Fibroblast of the aortic adventitia (primary cell): ENCODE data around the gene SLC38A11. TPM values are rescaled to one million over a fixed set of nuclear protein-coding genes. Genes with fewer than 3 reads are reported as not detected.

Experiments
- DNase-seq: peaks from one replicate; pipeline ENCODE4 v3.0.0-alpha.2; 2010; ENCODE audit warnings: low read depth
- H3K4me3 ChIP-seq: 2 replicates; pipeline ENCODE4 v1.5.1; 2011; ENCODE audit warnings: low read depth, mild to moderate bottlenecking, control low read depth, low read length, moderate library complexity
- total RNA-seq: library from RNA; depleted of rRNA; stranded (reverse); fragments of >200 nt; gene quantifications from 2 replicates; pipeline ENCODE4 v1.2.3, GENCODE V29; 2012; ENCODE audit warnings: low replicate concordance
- TF ChIP-seq, protein P1 (sequence below): IDR thresholded peaks from 2 replicates; pipeline ENCODE4 v1.5.1; 2011; ENCODE audit warnings: mild to moderate bottlenecking, low read length, control low read depth, inconsistent platforms; ENCODE audit not compliant: insufficient read depth

Gene SLC38A11
- total RNA-seq, 1 donor: 0.45 TPM

DNA sequence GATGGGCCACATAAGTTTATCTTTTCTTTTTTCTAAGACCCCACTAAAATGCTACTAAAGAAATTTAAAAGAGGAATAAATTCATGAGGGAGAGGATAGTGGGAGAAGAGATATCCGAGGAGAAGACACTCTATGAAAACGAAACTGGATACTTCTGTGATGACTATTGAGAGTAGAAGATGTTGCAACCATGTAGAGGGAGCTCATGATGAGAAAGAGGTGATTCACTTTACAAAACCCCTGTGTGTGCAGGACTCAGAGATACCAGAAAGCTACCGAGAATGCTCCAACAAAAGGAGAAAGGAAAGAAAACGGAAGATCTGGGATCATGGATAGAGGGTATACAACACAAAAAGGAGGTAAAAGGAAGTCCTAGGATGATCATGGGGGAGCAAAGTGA lies 34.9 kb downstream of the SLC38A11 start:
- TF ChIP-seq, protein P1, sequence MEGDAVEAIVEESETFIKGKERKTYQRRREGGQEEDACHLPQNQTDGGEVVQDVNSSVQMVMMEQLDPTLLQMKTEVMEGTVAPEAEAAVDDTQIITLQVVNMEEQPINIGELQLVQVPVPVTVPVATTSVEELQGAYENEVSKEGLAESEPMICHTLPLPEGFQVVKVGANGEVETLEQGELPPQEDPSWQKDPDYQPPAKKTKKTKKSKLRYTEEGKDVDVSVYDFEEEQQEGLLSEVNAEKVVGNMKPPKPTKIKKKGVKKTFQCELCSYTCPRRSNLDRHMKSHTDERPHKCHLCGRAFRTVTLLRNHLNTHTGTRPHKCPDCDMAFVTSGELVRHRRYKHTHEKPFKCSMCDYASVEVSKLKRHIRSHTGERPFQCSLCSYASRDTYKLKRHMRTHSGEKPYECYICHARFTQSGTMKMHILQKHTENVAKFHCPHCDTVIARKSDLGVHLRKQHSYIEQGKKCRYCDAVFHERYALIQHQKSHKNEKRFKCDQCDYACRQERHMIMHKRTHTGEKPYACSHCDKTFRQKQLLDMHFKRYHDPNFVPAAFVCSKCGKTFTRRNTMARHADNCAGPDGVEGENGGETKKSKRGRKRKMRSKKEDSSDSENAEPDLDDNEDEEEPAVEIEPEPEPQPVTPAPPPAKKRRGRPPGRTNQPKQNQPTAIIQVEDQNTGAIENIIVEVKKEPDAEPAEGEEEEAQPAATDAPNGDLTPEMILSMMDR: no peak
- peak overlapping the region; percentile 53 for H3K4me3 ChIP-seq
- peak; percentile 92 for DNase-seq

- DNase-seq: peak; percentile 70
- H3K4me3 ChIP-seq: no peak overlapping the region
- TF ChIP-seq, protein P1: peak; percentile 69
Measured at GRCh38 chr2:164917296-164917903, 37.9 kb downstream of the SLC38A11 start.

- no peak overlapping the region for H3K4me3 ChIP-seq
- no peak for DNase-seq
Measured at GRCh38 chr2:164915566-164915965, 39.8 kb downstream of the SLC38A11 start.

DNA sequence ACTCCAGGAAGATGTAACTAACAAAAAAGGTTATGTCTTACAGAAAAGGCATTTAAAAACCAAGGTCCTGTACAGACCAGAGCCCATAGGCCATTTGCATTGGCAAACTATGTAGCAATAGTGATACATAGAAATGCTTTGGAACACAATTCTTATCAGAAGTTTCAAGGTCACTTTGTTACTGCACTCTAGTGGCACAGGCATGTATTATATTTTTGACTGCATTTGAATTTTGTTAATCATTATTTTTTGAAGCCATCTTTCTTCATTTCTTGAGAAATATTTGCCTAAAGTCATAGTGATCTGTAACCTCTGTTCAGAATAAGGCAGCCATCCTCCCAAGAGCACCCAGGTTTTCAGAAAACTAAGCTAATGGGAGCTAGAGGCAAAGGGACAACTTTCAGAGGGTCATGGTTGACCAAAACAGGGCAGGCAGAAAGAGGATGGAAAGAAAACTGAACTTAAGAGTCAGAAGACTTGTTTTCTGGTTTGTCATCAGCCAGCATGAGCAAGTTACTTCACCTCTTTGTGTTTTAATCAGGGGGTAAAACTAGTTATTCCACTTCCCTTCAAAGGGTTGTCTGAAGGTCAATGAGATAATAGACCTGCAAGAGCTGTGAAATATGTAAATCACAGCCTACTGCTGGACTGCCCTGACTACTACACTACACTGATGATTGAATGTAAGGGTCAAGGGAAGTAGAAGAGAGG lies 41.5 kb downstream of the SLC38A11 start:
- DNase-seq: peak; percentile 62
- H3K4me3 ChIP-seq: no peak overlapping the region
- TF ChIP-seq, protein P1: peak; percentile 43

More at GRCh38 chr2:164915566-164915965, 39.8 kb downstream of the SLC38A11 start:
- TF ChIP-seq, protein P1: no peak

DNA sequence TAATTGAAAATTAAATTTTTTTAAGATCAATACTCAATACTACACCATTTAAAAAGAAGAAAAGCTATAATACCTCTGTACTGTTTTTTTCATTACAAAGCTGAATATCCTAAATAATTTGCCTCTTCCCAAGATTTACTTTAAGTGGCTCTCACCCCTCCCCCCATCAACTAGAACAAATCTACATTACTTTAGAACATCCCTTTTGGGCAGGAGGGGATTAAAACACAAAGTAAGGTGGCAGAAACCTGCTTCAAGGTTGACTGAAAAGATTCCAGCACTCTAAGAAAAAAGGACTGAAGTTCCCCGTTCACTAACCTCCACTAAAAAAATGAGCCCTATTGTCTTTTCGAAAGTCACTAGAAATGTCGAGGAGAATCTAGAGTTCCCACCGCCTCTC lies 42.3 kb downstream of the SLC38A11 start:
- DNase-seq: no peak
- TF ChIP-seq, protein P1: no peak
- no peak overlapping the region for H3K4me3 ChIP-seq

DNA sequence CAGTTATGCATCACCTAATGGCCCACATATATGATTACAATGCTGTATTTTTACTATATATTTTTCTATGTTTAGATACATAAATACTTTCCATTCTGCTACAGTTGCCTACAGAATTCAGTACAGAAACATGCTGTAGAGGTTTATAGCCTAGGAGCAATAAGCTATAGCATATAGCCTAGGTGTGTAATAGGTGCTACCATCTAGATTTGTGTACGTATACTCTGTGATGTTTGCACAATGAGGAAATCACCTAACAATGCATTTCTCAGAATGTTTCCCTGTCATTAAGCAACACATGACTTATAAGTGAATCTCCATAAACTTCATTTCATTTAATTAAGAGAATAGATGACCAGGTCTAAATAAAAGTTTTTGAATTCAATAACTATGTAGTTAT lies 43.5 kb downstream of the SLC38A11 start:
- TF ChIP-seq, protein P1: no peak
- DNase-seq: no peak
- no peak overlapping the region for H3K4me3 ChIP-seq
